Stomach (tissue), 4 donors: ENCODE data around the gene SULT6B1.

Experiments used
- CTCF ChIP-seq, 7 experiments: fragments of 450-650 bp in 4 of 7; fragments of 200-600 bp in 3 of 7; sonication (generic) in 3 of 7; IDR thresholded peaks; one replicate each; pipeline ENCODE4 v1.5.1; 2016 to 2019; ENCODE audit warnings: antibody characterized with exemption in 7 of 7, control low read depth in 2 of 7, mild to moderate bottlenecking in 1 of 7
- EP300 ChIP-seq: sonication (generic); formaldehyde crosslinking; IDR thresholded peaks from one replicate; pipeline ENCODE4 v1.6.1; 2017; ENCODE audit warnings: antibody characterized with exemption
- POLR2A ChIP-seq, 4 donors: fragments of 450-650 bp; IDR thresholded peaks; one replicate each; pipeline ENCODE4 v1.6.1; 2016; ENCODE audit warnings: antibody characterized with exemption in 4 of 4, control low read depth in 2 of 4, mild to moderate bottlenecking in 1 of 4, moderate library complexity in 1 of 4
- POLR2AphosphoS5 ChIP-seq, 3 donors: sonication (generic); formaldehyde crosslinking; IDR thresholded peaks; one replicate each; pipeline ENCODE4 v1.6.1; 2016; ENCODE audit warnings: antibody characterized with exemption in 3 of 3

GRCh38 chr2:37198681-37199065 lies 10.2 kb upstream of the SULT6B1 start:
- TF ChIP-seq CTCF (IDR thresholded peaks at IDR 0.05) = no peak
- TF ChIP-seq POLR2A (IDR thresholded peaks at IDR 0.05) = no peak
- no peak for TF ChIP-seq POLR2AphosphoS5 (IDR thresholded peaks at IDR 0.05)
- TF ChIP-seq EP300 = no peak
